Lung microvascular endothelial cell (primary cell): ENCODE data around the gene TTF2. TPM values are rescaled to one million over a fixed set of nuclear protein-coding genes. Genes with fewer than 3 reads are reported as not detected.
A peak's percentile ranks its signal among the peaks of the same experiment; 100 is the strongest.

Source experiments
- DNase-seq, 2 donors: peaks; one replicate each; pipeline versions ENCODE4 v3.0.0 to v3.0.0-alpha.2; 2010; ENCODE audit warnings: low read depth in 2 of 2
- total RNA-seq: library from RNA; depleted of rRNA; stranded (reverse); fragments of >200 nt; gene quantifications from 2 replicates; pipeline ENCODE4 v1.2.1, GENCODE V29; 2014

Gene TTF2
- total RNA-seq: 6.5 and 6.9 TPM in 2 replicates

DNA sequence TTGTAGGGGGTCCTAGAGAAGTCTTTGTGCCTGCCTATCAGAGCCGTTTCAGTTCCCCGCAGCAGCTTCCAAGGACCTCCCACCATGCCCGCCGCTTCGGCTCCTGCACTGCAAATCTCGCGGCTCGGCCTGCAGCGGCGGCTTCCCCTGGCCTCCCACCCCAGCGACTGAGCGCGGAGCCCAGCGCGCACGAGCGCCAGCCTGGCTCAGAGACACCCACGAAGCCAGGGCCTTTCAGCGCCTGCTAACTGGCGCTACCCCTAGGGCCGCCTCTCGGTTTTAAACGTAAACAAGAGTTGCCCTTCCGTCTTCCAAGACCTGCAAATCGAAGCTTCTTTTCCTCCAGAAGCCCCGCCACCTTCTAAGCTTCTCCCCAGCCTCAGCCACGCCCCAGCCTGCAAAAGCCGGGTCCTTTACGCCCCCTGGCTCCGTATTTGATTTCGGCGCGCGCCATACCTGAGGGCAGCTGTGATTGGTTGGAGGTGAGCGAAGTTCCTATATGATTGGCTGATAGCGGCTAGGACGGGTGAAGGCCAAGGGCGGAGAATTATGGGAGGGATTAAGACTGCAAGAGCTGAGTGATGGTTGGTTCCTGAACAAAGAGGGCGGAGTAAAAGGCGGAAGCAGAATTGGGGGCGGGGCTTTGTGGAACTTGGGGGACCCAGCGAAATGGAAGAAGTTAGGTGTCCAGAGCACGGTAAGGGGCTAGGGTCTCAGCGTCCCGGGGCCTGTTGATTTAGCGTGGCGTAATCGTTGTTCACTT lies at the start of gene TTF2:
TSS of gene TTF2 (plus strand) at position 649 of the 763 bp plus-strand sequence. CDS start at position 670, 21 bp downstream.
- peak; percentile 98 for DNase-seq

DNA sequence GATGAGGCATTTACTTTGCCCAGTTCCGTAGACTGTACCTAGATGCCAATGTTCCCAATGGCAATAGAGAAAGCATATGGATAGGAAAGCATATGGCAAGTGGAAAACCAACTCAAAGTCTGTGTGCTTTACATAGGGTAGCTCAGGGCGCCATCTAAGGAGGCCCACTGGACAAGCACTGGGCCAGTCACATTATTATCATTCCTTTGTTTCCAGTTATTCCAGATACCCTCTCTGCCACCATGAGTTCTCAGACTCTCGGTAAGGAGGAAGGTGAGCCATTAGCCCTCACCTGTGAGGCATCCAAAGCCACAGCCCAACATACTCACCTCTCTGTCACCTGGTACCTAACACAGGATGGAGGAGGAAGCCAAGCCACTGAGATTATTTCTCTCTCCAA lies 48.8 kb upstream of the TTF2 start:
- DNase-seq: no peak

DNA sequence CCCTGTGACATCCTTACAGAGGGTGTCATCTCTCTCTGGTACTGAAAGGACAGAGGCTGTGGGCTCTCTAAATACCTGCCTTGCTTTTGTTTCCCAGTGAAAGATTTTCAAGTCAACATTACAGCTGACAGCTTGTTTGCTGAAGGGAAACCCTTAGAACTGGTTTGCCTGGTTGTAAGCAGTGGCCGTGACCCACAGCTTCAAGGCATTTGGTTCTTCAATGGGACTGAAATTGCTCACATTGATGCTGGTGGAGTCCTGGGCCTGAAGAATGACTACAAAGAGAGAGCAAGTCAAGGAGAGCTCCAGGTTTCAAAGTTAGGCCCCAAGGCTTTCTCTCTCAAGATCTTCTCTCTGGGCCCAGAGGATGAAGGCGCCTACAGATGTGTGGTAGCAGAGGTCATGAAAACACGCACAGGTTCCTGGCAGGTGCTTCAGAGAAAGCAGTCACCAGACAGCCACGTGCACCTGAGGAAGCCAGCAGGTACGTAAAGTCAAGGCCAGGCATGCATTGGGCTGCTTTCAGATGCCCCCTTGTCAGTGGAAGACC lies 46.7 kb upstream of the TTF2 start:
- DNase-seq: no peak

DNA sequence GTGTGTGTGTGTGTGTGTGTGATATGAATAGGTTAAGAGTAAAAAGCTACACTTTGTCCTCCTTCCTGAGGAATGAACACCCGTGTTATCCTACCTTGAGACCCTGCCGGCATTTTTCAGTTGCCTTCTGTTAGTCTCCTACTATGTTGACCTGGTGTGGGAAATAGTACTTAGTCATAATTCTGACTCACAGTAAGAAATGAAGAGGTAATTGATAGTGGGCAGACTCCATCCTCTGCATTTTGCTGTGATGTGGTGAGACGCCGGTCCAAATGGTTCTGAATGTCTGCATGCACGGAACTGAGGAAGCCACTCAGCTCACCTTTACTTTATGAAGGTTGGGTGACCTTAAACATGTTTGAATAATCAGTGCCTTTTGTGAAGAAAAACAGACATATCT lies 45.9 kb upstream of the TTF2 start:
- no peak for DNase-seq

DNA sequence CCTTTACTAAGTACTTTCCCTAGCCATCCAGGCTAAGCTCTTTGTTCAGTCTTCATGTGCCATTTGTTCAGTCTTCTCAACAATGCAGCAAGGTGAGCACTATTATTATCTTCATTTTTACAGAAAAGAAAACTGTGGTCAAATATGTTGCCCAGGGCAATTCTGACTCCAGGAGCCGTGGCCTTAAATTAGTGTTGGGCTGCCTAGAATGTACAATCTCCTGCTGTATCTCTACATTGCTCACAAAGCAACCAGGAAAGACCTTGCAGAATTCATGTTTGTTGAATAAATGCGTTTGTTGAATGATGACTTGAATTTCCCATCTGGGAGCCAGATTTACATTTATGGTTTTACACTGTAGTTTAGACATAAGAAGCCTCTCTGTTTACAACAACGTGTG lies 44.4 kb upstream of the TTF2 start:
- no peak for DNase-seq

DNA sequence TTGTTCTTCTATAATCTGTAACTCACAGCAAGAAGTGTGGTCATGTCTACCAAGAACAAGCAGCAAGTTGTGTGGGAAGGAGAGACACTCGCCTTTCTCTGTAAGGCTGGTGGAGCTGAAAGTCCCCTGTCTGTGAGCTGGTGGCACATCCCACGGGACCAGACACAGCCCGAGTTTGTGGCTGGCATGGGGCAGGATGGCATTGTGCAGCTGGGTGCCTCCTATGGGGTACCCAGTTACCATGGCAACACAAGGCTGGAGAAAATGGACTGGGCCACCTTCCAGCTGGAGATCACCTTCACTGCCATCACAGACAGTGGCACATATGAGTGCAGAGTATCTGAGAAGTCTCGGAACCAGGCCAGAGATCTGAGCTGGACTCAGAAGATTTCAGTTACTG lies 43.1 kb upstream of the TTF2 start:
- no peak for DNase-seq

DNA sequence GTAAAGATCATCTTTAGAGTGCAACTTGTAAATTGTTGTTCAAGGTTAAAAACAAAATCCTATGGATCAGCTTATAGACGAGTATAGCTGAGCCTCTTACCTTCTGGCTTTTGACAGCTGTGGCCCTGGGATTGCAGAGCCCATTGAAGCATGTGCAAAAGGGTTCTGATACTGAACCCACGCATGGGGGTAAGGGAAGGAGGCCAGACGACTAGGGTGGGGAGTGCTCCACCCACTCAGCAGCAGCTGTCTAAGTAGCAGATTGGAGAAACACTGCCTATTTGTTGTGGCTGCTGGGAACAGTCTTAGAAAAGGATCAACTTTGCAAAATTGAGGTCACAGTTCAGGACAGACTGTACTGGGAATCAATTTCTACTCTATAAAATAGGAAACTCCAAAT lies 42.5 kb upstream of the TTF2 start:
- DNase-seq: no peak

DNA sequence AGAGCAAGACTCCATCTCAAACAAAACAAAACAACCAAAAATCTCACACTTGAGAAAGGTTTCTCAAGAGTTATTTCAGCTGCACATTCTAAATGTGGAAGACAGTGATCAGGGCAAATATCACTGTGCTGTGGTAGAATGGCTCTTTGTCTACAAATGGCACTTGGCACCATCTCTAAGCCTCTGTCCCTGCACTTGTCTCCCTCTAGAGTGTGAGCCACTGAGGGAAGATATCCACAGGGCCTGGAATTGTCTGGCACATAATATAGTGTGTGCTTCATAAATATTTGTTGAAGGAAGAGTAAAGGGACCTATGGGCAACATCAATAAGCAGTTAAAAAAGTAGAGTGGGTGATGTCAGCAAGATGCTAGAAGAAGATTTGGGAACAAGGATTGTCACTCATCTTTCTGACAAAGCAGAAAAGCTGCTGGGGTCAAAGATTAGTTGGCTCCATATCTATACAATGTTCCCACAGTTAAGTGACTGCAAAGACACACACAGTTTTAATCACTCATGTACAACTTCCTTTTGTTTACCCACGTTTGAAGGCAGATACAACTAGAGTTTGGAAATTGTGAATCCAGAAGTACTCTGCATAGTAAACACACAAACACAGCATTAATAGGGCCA lies 39.5 kb upstream of the TTF2 start:
- DNase-seq: no peak

DNA sequence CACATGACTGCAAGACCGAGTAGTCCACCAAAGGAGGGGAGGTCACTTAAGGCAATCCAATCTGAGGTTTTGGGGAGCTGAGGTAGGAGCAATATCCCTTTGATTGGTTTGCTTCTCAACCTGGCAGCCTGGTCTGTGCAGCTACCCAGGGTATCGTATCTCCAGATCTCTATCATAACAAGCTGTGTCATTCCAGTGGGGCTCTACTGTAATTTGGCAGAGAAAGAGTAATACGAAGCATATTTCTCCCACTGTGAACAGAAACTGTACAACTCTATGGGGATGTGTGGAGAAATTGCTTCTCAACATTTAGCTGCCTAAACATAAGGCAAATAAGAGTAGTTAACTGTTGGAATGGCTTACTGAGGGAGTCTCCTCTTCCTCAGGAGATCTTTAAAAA lies 38.0 kb upstream of the TTF2 start:
- no peak for DNase-seq

DNA sequence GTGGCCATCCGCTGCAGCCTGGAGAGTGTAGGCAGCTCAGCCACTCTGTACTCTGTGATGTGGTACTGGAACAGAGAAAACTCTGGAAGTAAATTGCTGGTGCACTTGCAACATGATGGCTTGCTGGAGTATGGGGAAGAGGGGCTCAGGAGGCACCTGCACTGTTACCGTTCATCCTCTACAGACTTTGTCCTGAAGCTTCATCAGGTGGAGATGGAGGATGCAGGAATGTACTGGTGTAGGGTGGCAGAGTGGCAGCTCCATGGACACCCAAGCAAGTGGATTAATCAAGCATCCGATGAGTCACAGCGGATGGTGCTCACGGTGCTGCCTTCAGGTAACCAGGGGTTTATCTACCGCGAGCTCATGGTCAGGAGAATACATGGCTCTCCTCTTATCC lies 34.6 kb upstream of the TTF2 start:
- no peak for DNase-seq

DNA sequence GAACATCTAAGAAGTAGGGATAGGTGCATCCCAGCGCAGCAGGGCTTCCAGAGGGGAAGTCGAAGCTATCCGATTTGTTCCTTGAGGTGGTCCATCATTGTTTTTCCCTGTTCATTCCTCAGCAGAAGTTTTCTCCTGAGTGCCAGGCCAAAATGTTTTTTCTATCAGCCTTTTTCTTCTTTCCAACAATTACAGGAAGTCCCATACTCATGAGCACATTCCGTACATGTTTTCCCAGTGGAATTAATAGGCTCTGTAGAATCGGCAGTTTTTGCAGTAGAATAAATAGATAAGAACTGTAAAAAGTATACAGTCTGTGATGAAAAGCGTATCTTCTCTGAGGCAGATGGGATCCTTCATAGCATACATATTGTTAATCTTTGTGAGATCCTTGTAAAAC lies 33.8 kb upstream of the TTF2 start:
- DNase-seq: peak; percentile 57 to 83

DNA sequence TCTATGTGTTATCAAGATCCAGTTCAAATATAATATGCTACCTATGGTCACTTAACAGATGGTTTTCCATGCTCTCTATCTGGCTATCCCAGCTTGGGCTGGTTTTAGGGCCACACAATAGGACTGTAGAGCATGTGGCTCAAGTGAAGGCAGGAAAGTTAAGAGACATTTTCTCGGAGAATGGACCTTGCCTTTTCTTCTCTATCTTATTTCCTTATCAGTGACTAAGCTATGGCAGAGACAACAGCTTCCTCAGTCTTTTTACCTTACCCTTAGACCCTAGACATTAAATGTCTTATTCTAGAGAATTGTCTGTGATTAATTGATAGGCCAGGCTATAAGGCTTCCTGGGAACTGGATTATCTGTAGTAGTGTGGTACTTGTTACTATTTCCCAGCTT lies 30.4 kb upstream of the TTF2 start:
- DNase-seq: no peak

DNA sequence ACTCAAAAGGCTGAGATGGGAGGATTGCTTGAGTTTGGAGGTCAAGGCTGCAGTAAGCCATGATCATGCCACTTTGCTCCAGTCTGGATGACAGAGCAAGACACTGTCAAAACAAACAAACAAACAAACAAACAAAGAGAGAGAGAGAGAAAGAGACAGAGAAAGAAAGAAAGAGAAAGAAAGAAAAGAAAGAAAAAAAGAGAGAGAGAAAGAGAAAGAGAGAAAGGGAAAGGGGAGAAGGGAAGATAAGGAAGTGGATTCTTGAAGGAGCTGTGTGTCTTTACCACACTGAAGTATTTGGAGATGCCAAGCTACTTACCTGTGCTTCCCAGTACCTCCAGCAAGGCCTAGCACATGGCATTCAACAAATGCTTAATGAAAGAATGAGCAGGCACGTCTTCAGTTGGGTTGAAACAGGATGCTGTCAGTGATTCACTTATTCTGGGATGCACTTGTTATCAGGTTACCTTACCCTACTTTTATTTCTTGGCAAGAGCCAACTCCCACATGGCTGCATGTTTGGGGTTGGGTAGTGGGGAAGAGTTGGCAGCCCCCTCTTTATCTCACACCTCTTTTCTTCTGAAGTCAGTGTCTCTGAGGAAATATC lies 29.8 kb upstream of the TTF2 start:
- no peak for DNase-seq

DNA sequence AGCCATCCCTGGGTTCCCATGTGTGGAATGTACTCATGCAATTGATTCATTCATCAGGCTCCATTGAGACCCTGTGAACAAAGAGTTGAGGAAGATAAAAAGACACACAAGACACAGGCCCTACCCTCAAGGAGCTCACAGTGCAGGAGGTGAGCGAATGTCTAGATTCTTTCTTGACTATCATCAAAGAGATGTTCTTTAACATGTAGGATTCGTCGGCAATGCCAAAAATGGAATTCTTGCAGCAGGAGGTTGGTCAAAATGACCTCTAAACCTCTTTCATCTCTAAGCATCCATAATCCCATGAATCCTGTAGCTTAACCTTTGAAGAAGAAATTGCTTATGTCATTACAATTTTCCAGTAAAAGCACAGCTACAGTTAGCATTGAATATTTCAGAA lies 27.9 kb upstream of the TTF2 start:
- DNase-seq: no peak

DNA sequence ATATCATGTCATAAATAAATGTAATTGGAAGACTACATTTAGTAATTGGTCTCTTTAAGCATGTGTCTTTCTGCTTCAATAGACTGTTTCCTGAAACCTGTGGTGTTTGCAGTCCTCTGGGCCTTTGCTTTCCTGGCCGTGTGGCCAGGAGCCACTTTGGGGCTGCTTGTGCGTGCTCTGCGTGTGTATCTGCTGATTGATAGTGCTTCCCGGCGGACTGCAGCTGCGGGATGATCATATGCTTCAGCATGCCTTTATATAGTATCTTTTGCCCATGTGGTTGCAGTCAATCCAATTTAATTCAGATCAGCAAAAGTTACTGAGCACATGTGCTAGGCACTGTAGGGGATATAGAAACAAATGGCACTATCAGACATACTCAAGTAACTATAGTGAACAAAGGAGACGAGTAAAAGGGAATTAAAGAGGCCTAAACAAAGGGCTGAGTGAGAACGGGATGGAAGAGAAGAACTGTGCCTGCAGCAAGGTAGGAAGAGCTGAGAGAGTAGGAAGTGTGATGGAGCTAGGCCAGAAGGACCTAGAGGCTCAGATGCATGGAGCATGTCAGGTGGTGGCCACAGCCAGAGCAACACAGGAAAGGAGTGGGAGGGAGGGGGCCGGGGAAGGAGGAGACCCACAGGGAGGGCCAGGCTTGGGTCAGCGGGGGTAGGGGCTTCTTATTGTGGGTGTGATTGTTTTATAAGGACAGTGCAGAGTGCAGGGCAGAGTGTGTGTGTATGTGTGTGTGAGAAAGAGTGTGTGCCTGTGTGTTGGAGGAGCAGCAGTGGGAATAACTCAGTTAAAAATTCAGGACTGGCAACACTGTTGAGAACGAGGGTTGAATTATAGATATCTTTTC lies 27.2 kb upstream of the TTF2 start:
- DNase-seq: peak in 1 of 2 donors; percentile 26

DNA sequence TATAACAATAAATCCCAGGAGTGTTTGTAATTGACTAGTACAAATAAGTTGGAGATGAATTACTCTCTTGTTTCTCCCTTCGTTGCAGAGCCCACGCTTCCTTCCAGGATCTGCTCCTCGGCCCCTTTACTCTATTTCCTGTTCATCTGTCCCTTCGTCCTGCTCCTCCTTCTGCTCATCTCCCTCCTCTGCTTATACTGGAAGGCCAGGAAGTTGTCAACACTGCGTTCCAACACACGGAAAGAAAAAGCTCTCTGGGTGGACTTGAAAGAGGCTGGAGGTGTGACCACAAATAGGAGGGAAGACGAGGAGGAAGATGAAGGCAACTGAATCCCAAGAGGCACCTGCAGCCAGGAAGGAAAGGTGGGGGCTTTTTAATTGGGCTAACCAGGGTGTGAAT lies 26.4 kb upstream of the TTF2 start:
- DNase-seq: no peak

DNA sequence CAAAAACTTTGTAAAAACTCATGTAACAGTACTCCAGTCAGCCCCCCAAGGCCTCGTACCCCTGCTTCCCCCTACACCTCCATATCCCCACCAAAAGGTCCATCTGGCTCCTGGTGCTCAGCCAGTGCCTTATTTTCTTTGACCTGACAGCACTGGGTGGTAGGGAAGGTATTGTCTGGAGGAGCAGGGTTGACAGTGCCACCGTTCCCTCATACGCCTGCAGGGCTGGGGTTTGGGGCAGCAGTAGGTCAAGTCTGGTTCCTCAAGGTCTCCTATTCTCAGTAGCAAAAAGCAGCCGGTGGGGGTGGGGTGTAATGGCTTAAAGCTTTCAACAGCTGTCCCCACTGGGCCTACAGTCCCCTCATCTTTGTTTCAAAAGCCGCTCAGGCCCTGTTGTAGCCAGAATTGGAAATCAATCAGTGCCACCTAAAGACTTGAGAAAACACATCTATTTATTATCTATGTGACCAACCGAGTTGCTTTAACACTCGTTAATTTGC lies 25.3 kb upstream of the TTF2 start:
- DNase-seq: no peak

DNA sequence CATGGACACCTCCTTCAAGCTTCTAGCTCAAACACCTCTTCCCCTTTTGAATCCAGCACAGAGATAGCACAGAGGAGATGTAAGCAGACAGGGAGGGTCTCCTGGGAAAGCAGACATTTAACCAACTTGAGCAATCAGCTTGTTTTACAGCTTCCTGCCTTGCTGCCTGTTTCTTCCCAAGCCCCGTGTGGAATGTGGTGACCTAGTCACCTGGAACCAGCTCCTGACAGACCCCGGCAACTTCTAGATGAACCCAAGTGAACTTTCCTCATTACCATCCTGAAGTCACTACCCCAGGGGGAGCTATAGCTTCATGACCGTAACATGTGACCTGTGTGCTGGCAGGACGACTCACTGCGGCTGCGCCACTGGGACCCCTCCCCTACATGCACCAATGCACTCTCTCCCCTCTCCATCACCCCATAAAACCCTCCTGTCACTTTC lies 24.1 kb upstream of the TTF2 start:
- DNase-seq: no peak

DNA sequence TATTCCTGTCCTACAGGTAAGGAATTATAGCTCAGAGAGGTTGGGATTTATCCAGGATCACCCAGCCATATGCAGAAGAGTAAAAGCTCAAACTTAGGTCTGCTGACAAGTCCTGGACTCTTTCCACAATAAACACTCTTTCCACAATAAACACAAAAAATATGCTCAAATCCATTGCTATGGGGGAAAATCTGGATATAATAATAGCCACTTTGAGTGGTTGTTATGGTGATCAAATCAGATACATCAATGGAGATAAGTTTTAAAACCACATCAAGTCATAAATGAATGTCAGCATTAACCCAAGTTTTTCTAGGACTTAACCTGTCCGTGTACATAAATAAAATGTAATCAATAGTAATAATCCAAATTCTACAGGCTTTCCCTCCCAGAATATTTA lies 22.3 kb upstream of the TTF2 start:
- peak in 1 of 2 donors; percentile 65 for DNase-seq

DNA sequence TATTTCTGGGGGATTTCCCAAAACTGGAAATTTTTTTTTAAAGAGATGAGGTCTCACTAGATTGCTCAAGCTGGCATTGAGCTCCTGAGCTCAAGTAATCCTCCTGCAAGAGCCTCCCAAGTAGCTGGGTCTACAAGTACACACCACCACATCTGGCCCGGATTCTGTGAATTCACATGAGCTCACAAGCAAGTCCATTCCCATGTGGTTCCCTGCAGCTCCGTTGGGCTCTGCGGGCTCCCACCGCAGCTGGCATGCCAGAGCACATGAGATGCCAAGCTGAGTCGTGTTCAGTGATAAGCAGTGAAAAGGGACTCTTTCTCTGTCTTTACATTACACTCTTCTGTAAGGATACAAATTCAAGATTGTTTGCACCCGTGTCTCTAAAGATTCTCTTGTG lies 21.9 kb upstream of the TTF2 start:
- DNase-seq: peak in 1 of 2 donors; percentile 28

DNA sequence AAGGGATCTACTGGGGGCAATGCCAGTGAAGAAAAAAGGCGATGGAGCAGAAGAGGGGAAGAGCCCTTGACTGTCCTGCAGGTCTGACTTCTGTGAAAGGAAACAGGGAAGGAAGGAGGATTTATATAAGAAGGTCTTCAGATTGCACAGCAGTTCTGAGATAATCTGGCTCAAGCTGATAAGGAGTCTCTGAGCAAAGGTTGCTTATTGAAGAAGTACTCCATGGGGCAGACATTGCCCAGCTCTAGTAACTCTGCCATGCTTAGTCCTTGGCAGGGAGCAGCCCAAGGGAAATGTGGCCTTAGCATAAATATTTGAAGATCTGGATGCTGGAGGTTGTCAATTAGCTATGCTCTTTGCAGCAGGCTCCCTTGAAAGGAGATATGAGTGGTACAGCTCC lies 15.9 kb upstream of the TTF2 start:
- DNase-seq: no peak
